Measurements from ENCODE around the gene TNF. TPM values are rescaled to one million over a fixed set of nuclear protein-coding genes. Genes with fewer than 3 reads are reported as not detected.
A peak's percentile ranks its signal among the peaks of the same experiment; 100 is the strongest.

The TNF gene
- total RNA-seq: 5.4 TPM
- 0.69 TPM for polyA plus RNA-seq (ENCODE audit: insufficient read depth, low read depth, low replicate concordance)
- long read RNA-seq, donor 1: 0 reads
- long read RNA-seq, donor 2: 0 reads
- long read RNA-seq, donor 3: 0 reads
- long read RNA-seq, donor 4: 0 reads
- long read RNA-seq, donor 5: 0 reads
- long read RNA-seq, donor 6: 0 reads
- long read RNA-seq, donor 7, partial matches to known transcripts: 0 of 1 reads
- long read RNA-seq, donor 7, other reads (novel, unspliced or antisense): 0 of 1 reads
- long read RNA-seq, donor 8: 0 reads
- long read RNA-seq, donor 9: 0 reads
- long read RNA-seq, donor 10: 0 reads

DNA sequence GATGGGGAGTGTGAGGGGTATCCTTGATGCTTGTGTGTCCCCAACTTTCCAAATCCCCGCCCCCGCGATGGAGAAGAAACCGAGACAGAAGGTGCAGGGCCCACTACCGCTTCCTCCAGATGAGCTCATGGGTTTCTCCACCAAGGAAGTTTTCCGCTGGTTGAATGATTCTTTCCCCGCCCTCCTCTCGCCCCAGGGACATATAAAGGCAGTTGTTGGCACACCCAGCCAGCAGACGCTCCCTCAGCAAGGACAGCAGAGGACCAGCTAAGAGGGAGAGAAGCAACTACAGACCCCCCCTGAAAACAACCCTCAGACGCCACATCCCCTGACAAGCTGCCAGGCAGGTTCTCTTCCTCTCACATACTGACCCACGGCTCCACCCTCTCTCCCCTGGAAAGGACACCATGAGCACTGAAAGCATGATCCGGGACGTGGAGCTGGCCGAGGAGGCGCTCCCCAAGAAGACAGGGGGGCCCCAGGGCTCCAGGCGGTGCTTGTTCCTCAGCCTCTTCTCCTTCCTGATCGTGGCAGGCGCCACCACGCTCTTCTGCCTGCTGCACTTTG lies at the start of gene TNF:
TNF (plus strand) TSS at position 231 of the 567 bp plus-strand sequence; CDS start at position 408, 177 bp downstream.
- no peaks in the 10 kb centered on the region for H3K9me3 ChIP-seq (ENCODE audit: control insufficient read depth in 2 of 3, insufficient read depth in 1 of 3, low read length in 3 of 3)
- H3K4me3 ChIP-seq (ENCODE audit: low read length in 3 of 3): peak within 1 kb of the TSS in 2 of 3 donors; percentile 36 to 37
- no peaks in the 10 kb centered on the region for H3K27me3 ChIP-seq (ENCODE audit: control insufficient read depth, insufficient read depth, low read length)
- no peaks in the 10 kb centered on the region for H3K36me3 ChIP-seq (ENCODE audit: control insufficient read depth in 2 of 3, insufficient read depth in 3 of 3, low read length in 3 of 3)
- intact Hi-C loops (cut with DNase I): no loop called here
- no peak within 1 kb of the TSS for H3K27ac ChIP-seq (ENCODE audit: low read depth in 2 of 2, low read length in 2 of 2)
- DNase-seq: no peak
- H3K4me1 ChIP-seq (ENCODE audit: control insufficient read depth in 2 of 3, insufficient read depth in 2 of 3, low read depth in 1 of 3, low read length in 3 of 3): peaks cover 0 to 3% (median 0%) of the 10 kb centered on the region in 3 donors
- TF ChIP-seq, protein P1, sequence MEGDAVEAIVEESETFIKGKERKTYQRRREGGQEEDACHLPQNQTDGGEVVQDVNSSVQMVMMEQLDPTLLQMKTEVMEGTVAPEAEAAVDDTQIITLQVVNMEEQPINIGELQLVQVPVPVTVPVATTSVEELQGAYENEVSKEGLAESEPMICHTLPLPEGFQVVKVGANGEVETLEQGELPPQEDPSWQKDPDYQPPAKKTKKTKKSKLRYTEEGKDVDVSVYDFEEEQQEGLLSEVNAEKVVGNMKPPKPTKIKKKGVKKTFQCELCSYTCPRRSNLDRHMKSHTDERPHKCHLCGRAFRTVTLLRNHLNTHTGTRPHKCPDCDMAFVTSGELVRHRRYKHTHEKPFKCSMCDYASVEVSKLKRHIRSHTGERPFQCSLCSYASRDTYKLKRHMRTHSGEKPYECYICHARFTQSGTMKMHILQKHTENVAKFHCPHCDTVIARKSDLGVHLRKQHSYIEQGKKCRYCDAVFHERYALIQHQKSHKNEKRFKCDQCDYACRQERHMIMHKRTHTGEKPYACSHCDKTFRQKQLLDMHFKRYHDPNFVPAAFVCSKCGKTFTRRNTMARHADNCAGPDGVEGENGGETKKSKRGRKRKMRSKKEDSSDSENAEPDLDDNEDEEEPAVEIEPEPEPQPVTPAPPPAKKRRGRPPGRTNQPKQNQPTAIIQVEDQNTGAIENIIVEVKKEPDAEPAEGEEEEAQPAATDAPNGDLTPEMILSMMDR (IDR thresholded peaks at IDR 0.05; ENCODE audit: borderline replicate concordance, extremely low read depth, insufficient read depth): no peak
- FAIRE-seq: no peak
- H3K9ac ChIP-seq (ENCODE audit: low read length in 3 of 3): no peak within 1 kb of the TSS

DNA sequence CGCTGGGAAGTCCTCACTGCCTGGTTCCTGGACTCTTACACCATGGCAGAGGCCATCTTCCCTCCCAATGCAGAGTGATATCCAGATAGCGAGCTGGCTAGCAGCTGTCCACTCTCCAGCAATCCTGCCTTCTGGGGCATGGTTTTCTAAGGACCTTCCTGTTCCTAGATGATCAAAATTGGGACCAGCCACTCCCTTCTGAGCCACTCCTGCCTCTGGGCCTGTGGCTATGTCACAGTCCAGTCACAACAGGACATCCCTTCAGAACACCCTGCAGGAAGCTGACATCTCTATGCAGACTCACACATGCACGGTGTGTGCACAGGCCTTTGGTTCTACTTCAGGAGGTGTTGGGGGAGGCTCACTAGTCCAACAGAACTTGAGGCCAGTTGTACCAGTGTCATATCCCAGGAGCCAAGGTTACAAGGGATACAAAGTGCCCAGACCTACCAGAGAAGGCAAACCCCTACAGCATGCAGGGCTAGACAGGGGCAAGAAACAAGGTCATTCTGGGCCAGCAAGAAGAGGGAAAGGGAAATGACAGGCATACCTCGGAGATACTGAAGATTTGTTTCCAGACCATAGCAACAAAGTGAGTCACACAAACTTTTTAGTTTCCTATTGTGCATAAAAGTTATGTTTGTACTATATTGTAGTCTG lies 49.3 kb upstream of the TNF start:
- H3K36me3 ChIP-seq (ENCODE audit: control insufficient read depth in 2 of 3, insufficient read depth in 3 of 3, low read length in 3 of 3): peaks cover 4 to 13% (median 5%) of the 10 kb centered on the region in 3 donors
- TF ChIP-seq, protein P1 (IDR thresholded peaks at IDR 0.05; ENCODE audit: borderline replicate concordance, extremely low read depth, insufficient read depth): no peak
- H3K27ac ChIP-seq (ENCODE audit: low read depth in 2 of 2, low read length in 2 of 2): no peak overlapping the region
- intact Hi-C loops (cut with DNase I): no loop called here
- no peak overlapping the region for H3K4me3 ChIP-seq (ENCODE audit: low read length in 3 of 3)
- no peak for FAIRE-seq
- no peaks in the 10 kb centered on the region for H3K27me3 ChIP-seq (ENCODE audit: control insufficient read depth, insufficient read depth, low read length)
- H3K4me1 ChIP-seq (ENCODE audit: control insufficient read depth in 2 of 3, insufficient read depth in 2 of 3, low read depth in 1 of 3, low read length in 3 of 3): peaks cover 0 to 7% (median 0%) of the 10 kb centered on the region in 3 donors
- DNase-seq: no peak
- H3K9ac ChIP-seq (ENCODE audit: low read length in 3 of 3): no peak overlapping the region
- no peaks in the 10 kb centered on the region for H3K9me3 ChIP-seq (ENCODE audit: control insufficient read depth in 2 of 3, insufficient read depth in 1 of 3, low read length in 3 of 3)

DNA sequence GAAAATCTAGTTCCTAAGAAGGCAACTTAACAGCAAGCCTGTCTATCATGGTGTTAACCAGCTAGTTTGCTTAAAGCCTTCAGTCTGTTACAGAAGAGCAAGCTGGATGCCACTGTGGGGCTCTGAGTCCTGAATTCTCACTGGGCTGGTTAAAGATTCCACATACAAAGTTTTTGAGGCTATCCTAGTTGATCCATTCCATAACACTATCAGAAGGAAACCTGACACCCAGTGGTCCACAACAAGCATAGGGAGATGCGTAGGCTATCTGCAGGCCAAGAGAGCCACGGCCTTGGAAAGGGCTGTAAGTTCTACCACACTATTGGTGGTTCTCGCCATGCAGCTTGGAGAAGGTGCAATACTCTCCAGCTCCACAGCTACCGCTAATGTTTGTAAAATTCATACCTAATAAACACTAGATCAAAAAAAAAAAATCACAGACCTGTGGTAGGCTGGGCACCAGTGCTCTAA lies 47.0 kb upstream of the TNF start:
- Histone ChIP-seq H3K27me3 (ENCODE audit: control insufficient read depth, insufficient read depth, low read length) (no peaks in the 10 kb centered on the region), H3K9me3 (ENCODE audit: control insufficient read depth in 2 of 3, insufficient read depth in 1 of 3, low read length in 3 of 3) (no peaks in the 10 kb centered on the region), H3K27ac (ENCODE audit: low read depth in 2 of 2, low read length in 2 of 2) (no peak overlapping the region), H3K9ac (ENCODE audit: low read length in 3 of 3) (no peak overlapping the region), H3K4me1 (ENCODE audit: control insufficient read depth in 2 of 3, insufficient read depth in 2 of 3, low read depth in 1 of 3, low read length in 3 of 3) (peaks cover 0 to 7% (median 0%) of the 10 kb centered on the region in 3 donors), H3K36me3 (ENCODE audit: control insufficient read depth in 2 of 3, insufficient read depth in 3 of 3, low read length in 3 of 3) (peaks cover 9 to 25% (median 12%) of the 10 kb centered on the region in 3 donors), H3K4me3 (ENCODE audit: low read length in 3 of 3) (no peak overlapping the region)
- FAIRE-seq: no peak
- intact Hi-C loops (cut with DNase I): no loop called here
- DNase-seq: no peak
- TF ChIP-seq, protein P1 (IDR thresholded peaks at IDR 0.05; ENCODE audit: borderline replicate concordance, extremely low read depth, insufficient read depth): no peak

Measured in kidney (tissue), 22 donors.